Measurements from ENCODE around the gene NEK5. TPM values are rescaled to one million over a fixed set of nuclear protein-coding genes. Genes with fewer than 3 reads are reported as not detected.

NEK5 gene
- total and polyA plus RNA-seq, 2 experiments from 2014 or later = 1.2 to 1.3 TPM

GRCh38 chr13:52006523-52007245 lies 122.2 kb downstream of the NEK5 start:
- Histone ChIP-seq H3K36me3 (replicated peaks; ENCODE audit: insufficient read depth, low read depth) (no peaks in the 10 kb centered on the region), H3K4me2 (peak overlapping the region; percentile 70), H2AFZ (no peak overlapping the region), H3K27me3 (no peaks in the 10 kb centered on the region), H3K27ac (peak overlapping the region; percentile 69), H3K4me3 (no peak overlapping the region), H3K4me1 (ENCODE audit: insufficient read depth) (peaks cover 31% of the 10 kb centered on the region), H3K9me2 (replicated peaks; ENCODE audit: insufficient read depth) (no peaks in the 10 kb centered on the region), H4K20me1 (ENCODE audit: insufficient read depth, poor library complexity, severe bottlenecking) (no peaks in the 10 kb centered on the region), H3K79me2 (peaks cover 90% of the 10 kb centered on the region), H3K9me3 (ENCODE audit: low read depth) (no peaks in the 10 kb centered on the region)
- no peak for DNase-seq (ENCODE audit: low spot score)
- no peak for TF ChIP-seq CTCF (IDR thresholded peaks at IDR 0.05; ENCODE audit: poor library complexity)
- no peak for TF ChIP-seq EZH2 (IDR thresholded peaks at IDR 0.05; ENCODE audit: borderline replicate concordance)
- no peak for TF ChIP-seq EZH2phosphoT487 (IDR thresholded peaks at IDR 0.05; ENCODE audit: low read depth, severe bottlenecking, unreplicated experiment)
- 75% methylated on average over 8 of the region's 8 CpGs for WGBS (ENCODE audit: low lambda C conversion rate, missing lambda C conversion rate)

GRCh38 chr13:52005841-52006522 lies 122.9 kb downstream of the NEK5 start:
- peak overlapping the region; percentile 69 for H3K27ac ChIP-seq
- H3K9me2 ChIP-seq (replicated peaks; ENCODE audit: insufficient read depth) = no peaks in the 10 kb centered on the region
- no peaks in the 10 kb centered on the region for H3K9me3 ChIP-seq (ENCODE audit: low read depth)
- WGBS (ENCODE audit: low lambda C conversion rate, missing lambda C conversion rate) = 75% methylated on average over 13 of the region's 13 CpGs
- no peak for TF ChIP-seq CTCF (IDR thresholded peaks at IDR 0.05; ENCODE audit: poor library complexity)
- H4K20me1 ChIP-seq (ENCODE audit: insufficient read depth, poor library complexity, severe bottlenecking) = no peaks in the 10 kb centered on the region
- H3K4me2 ChIP-seq = peak overlapping the region; percentile 70
- no peaks in the 10 kb centered on the region for H3K36me3 ChIP-seq (replicated peaks; ENCODE audit: insufficient read depth, low read depth)
- H3K4me3 ChIP-seq = no peak overlapping the region
- no peak overlapping the region for H2AFZ ChIP-seq
- H3K4me1 ChIP-seq (ENCODE audit: insufficient read depth) = peaks cover 31% of the 10 kb centered on the region
- H3K27me3 ChIP-seq = no peaks in the 10 kb centered on the region
- peaks cover 92% of the 10 kb centered on the region for H3K79me2 ChIP-seq
- DNase-seq (ENCODE audit: low spot score) = no peak

- H3K79me2 ChIP-seq = peaks cover 90% of the 10 kb centered on the region
- no peak for TF ChIP-seq EZH2phosphoT487 (IDR thresholded peaks at IDR 0.05; ENCODE audit: low read depth, severe bottlenecking, unreplicated experiment)
- no peak for TF ChIP-seq CTCF (IDR thresholded peaks at IDR 0.05; ENCODE audit: poor library complexity)
- TF ChIP-seq EZH2 (IDR thresholded peaks at IDR 0.05; ENCODE audit: borderline replicate concordance) = no peak
- H3K36me3 ChIP-seq (replicated peaks; ENCODE audit: insufficient read depth, low read depth) = no peaks in the 10 kb centered on the region
- no peaks in the 10 kb centered on the region for H3K27me3 ChIP-seq
- DNase-seq (ENCODE audit: low spot score) = no peak
- H3K4me3 ChIP-seq = no peak overlapping the region
- H3K27ac ChIP-seq = no peak overlapping the region
- H3K9me2 ChIP-seq (replicated peaks; ENCODE audit: insufficient read depth) = no peaks in the 10 kb centered on the region
- H4K20me1 ChIP-seq (ENCODE audit: insufficient read depth, poor library complexity, severe bottlenecking) = no peaks in the 10 kb centered on the region
- 86% methylated on average over 7 of the region's 7 CpGs for WGBS (ENCODE audit: low lambda C conversion rate, missing lambda C conversion rate)
- H3K4me1 ChIP-seq (ENCODE audit: insufficient read depth) = peaks cover 34% of the 10 kb centered on the region
- H2AFZ ChIP-seq = no peak overlapping the region
- no peak overlapping the region for H3K4me2 ChIP-seq
- no peaks in the 10 kb centered on the region for H3K9me3 ChIP-seq (ENCODE audit: low read depth)
Measured at GRCh38 chr13:52004511-52005170, 124.2 kb downstream of the NEK5 start.

All from hepatocyte (in vitro differentiated cells).